Coronary artery (tissue), 2 donors: ENCODE data around the gene ATP5F1D.
A peak's percentile ranks its signal among the peaks of the same experiment; 100 is the strongest.

ENCODE experiments used
- DNase-seq: peaks from one replicate; pipeline ENCODE4 v3.0.0-alpha.2; 2017; ENCODE audit warnings: low spot score
- H3K27ac ChIP-seq, 2 donors: fragments of 200-600 bp; sonication (generic); one replicate each; pipeline ENCODE4 v1.5.1; 2016 to 2019
- H3K4me3 ChIP-seq: fragments of 200-600 bp; sonication (generic); 2 replicates; pipeline ENCODE4 v1.5.1; 2016; ENCODE audit warnings: mild to moderate bottlenecking, moderate library complexity
- TF ChIP-seq, protein P1 (sequence below): fragments of 200-600 bp; sonication (generic); IDR thresholded peaks from one replicate; pipeline ENCODE4 v1.5.1; 2019; ENCODE audit warnings: antibody characterized with exemption

Gene ATP5F1D

GRCh38 chr19:1282588-1283206 lies 41.1 kb downstream of the ATP5F1D start:
- Histone ChIP-seq H3K4me3 (no peak overlapping the region), H3K27ac (no peak overlapping the region)
- TF ChIP-seq, protein P1, sequence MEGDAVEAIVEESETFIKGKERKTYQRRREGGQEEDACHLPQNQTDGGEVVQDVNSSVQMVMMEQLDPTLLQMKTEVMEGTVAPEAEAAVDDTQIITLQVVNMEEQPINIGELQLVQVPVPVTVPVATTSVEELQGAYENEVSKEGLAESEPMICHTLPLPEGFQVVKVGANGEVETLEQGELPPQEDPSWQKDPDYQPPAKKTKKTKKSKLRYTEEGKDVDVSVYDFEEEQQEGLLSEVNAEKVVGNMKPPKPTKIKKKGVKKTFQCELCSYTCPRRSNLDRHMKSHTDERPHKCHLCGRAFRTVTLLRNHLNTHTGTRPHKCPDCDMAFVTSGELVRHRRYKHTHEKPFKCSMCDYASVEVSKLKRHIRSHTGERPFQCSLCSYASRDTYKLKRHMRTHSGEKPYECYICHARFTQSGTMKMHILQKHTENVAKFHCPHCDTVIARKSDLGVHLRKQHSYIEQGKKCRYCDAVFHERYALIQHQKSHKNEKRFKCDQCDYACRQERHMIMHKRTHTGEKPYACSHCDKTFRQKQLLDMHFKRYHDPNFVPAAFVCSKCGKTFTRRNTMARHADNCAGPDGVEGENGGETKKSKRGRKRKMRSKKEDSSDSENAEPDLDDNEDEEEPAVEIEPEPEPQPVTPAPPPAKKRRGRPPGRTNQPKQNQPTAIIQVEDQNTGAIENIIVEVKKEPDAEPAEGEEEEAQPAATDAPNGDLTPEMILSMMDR = no peak
- DNase-seq = no peak

- Histone ChIP-seq H3K27ac (no peak overlapping the region), H3K4me3 (no peak overlapping the region)
- TF ChIP-seq, protein P1 = no peak
Measured at GRCh38 chr19:1283207-1283916, 41.8 kb downstream of the ATP5F1D start.

GRCh38 chr19:1283917-1284292 lies 42.4 kb downstream of the ATP5F1D start:
- H3K4me3 ChIP-seq = no peak overlapping the region
- TF ChIP-seq, protein P1 = no peak
- no peak overlapping the region for H3K27ac ChIP-seq
- no peak for DNase-seq

More at GRCh38 chr19:1283207-1283916, 41.8 kb downstream of the ATP5F1D start:
- no peak for DNase-seq

GRCh38 chr19:1284293-1284978 lies 42.9 kb downstream of the ATP5F1D start:
- DNase-seq = no peak
- TF ChIP-seq, protein P1 = no peak
- H3K4me3 ChIP-seq = no peak overlapping the region
- no peak overlapping the region for H3K27ac ChIP-seq

DNA sequence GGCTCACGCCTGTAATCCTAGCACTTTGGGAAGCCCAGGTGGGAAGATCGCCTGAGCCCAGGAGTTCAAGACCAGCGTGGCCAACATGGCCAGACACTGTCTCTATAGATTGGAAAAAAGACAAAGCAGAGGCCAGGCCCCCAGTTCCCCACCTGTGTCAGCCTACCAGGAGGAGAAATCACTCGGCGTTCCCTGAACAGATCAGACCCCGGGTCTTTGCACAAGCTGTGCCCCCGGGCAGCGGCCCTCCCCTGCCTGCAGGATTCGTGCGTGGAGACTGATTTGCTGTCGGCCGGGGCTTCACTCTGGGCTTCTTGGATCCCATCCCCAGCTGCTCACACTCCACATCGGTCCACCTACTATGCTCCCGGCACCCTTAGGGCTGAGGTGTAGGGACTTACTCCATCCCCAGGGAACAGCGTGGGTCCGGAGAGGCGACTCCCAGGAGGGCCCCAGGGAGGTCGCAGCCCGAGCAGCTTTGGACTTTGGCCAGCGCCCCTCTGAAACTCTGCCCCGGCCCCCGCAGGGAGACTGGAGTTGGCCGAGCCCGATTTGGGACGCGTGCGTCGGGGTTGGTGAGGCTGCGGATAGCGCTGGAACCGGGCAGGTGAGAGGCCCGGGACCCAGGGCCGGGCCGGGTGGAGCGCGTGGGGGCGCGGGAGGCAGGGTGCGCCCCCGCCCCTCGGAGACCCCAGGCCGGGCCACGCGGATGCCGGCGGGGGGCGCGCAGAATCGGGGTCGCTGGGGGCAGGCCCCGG lies 43.6 kb downstream of the ATP5F1D start:
- H3K27ac ChIP-seq = no peak overlapping the region
- peak overlapping the region; percentile 60 for H3K4me3 ChIP-seq
- DNase-seq = no peak
- TF ChIP-seq, protein P1 = no peak

- DNase-seq = no peak
- TF ChIP-seq, protein P1 = no peak
- H3K4me3 ChIP-seq = peak within 1 kb of the TSS; percentile 60
- no peak within 1 kb of the TSS for H3K27ac ChIP-seq
Measured at GRCh38 chr19:1285737-1286360, 44.3 kb downstream of the ATP5F1D start, which contains the start of gene EFNA2. Gene EFNA2, plus strand, starts transcription at chr19:1285873. Its CDS starts 296 bp downstream, at chr19:1286169.
